ENCODE results near the gene PRDM10.

PRDM10 gene

DNA sequence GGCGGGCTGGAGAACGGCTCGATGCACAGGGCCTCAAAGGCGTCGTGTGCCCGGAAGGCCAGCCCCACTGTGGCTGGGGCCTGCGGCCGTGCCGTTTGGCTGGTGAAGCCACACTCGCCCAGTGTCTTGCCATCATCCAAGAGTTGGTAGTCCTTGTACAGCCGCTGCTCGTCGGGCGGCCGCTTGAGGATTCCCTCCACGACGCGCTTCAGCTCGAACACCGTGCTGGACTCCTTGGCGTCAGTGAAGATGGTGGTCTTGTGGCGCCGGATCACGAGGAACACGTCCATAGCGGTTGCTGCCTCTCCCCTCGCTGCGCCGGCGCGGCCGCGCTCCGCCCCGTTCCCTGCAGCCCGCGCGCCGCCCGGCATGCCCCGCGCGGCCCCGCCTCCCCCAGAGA, 30.3 kb upstream of the PRDM10 start:
- CTCF ChIA-PET = no interaction called here
- no peak overlapping the region for H3K4me3 ChIP-seq (ENCODE audit: low read depth, low read length)
- POLR2A ChIA-PET = no interaction called here
- TF ChIP-seq, protein P1, sequence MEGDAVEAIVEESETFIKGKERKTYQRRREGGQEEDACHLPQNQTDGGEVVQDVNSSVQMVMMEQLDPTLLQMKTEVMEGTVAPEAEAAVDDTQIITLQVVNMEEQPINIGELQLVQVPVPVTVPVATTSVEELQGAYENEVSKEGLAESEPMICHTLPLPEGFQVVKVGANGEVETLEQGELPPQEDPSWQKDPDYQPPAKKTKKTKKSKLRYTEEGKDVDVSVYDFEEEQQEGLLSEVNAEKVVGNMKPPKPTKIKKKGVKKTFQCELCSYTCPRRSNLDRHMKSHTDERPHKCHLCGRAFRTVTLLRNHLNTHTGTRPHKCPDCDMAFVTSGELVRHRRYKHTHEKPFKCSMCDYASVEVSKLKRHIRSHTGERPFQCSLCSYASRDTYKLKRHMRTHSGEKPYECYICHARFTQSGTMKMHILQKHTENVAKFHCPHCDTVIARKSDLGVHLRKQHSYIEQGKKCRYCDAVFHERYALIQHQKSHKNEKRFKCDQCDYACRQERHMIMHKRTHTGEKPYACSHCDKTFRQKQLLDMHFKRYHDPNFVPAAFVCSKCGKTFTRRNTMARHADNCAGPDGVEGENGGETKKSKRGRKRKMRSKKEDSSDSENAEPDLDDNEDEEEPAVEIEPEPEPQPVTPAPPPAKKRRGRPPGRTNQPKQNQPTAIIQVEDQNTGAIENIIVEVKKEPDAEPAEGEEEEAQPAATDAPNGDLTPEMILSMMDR (IDR thresholded peaks at IDR 0.05; ENCODE audit: insufficient read depth, low read length, missing control alignments) = no peak
- DNase-seq (ENCODE audit: low read depth, low spot score) = no peak

GRCh38 chr11:130031945-130032344, 29.3 kb upstream of the PRDM10 start:
- POLR2A ChIA-PET = no interaction called here
- TF ChIP-seq, protein P1 (IDR thresholded peaks at IDR 0.05; ENCODE audit: insufficient read depth, low read length, missing control alignments) = no peak
- no peak for DNase-seq (ENCODE audit: low read depth, low spot score)
- no peak overlapping the region for H3K4me3 ChIP-seq (ENCODE audit: low read depth, low read length)
- CTCF ChIA-PET = no interaction called here

DNA sequence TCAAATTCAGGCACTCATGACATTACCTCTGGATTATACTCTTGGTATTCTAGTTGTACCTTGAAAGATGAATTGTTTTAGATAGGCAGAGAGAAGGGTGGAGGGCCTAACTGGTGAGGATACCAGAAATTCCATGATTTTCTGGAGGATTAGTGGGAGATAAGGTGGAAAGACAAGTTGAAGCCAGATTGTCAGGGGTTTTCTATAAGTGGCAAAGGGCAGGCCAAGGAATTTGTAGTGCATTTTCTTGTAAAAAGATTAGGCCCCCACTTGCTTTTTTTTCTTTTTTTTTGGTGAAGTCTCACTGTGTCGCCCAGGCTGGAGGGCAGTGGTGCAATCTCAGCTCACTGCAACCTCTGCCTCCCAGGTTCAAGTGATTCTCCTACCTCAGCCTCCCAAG, 28.4 kb upstream of the PRDM10 start:
- TF ChIP-seq, protein P1 (IDR thresholded peaks at IDR 0.05; ENCODE audit: insufficient read depth, low read length, missing control alignments) = no peak
- H3K4me3 ChIP-seq (ENCODE audit: low read depth, low read length) = no peak overlapping the region
- no peak for DNase-seq (ENCODE audit: low read depth, low spot score)
- ChIA-PET POLR2A (no interaction called here), CTCF (no interaction called here)

GRCh38 chr11:130029137-130029536, 26.5 kb upstream of the PRDM10 start:
- no peak for DNase-seq (ENCODE audit: low read depth, low spot score)
- CTCF ChIA-PET = no interaction called here
- no peak overlapping the region for H3K4me3 ChIP-seq (ENCODE audit: low read depth, low read length)
- POLR2A ChIA-PET = no interaction called here
- TF ChIP-seq, protein P1 (IDR thresholded peaks at IDR 0.05; ENCODE audit: insufficient read depth, low read length, missing control alignments) = no peak

DNA sequence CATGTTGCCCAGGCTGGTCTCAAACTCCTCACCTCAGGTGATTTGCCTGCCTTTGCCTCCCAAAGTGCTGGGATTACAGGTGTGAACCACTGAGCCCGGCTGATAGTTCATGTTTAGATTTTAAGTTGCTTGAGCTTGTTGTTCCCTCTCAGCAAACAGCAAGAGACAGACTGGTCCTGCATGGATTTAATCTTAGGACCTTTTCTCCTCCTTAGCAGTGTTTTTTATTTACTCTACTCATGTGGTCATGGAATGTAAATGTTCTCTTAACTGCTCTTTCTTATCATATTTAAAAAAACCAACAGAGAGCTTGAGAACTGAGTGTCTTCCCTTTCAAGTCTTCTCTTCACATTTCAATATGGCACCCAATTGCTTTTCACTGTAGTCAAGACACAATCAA, 22.7 kb upstream of the PRDM10 start:
- POLR2A ChIA-PET = no interaction called here
- TF ChIP-seq, protein P1 (IDR thresholded peaks at IDR 0.05; ENCODE audit: insufficient read depth, low read length, missing control alignments) = no peak
- no peak for DNase-seq (ENCODE audit: low read depth, low spot score)
- H3K4me3 ChIP-seq (ENCODE audit: low read depth, low read length) = no peak overlapping the region
- CTCF ChIA-PET = no interaction called here

- TF ChIP-seq, protein P1 (IDR thresholded peaks at IDR 0.05; ENCODE audit: insufficient read depth, low read length, missing control alignments) = no peak
- no peak overlapping the region for H3K4me3 ChIP-seq (ENCODE audit: low read depth, low read length)
- ChIA-PET CTCF (no interaction called here), POLR2A (no interaction called here)
- DNase-seq (ENCODE audit: low read depth, low spot score) = no peak
Measured at GRCh38 chr11:130024361-130024760, 21.7 kb upstream of the PRDM10 start.

Data from AG04449 (cell line).